Fibroblast of pulmonary artery (primary cell): Measurements from ENCODE around the gene PCNX1.
"Not testable (repeated sequence)": the region's sequence is repeated elsewhere in the genome, so short reads cannot be mapped to it uniquely, and the experiment has no call there.

Source experiments
- DNase-seq: peaks from one replicate; pipeline ENCODE4 v3.0.0-alpha.2; 2010; ENCODE audit warnings: low read depth
- H3K4me3 ChIP-seq: replicated peaks from 2 replicates; pipeline ENCODE4 v1.5.1; 2011; ENCODE audit warnings: low read depth, mild to moderate bottlenecking, control low read depth, low read length, moderate library complexity
- TF ChIP-seq, protein P1 (sequence below): IDR thresholded peaks from 2 replicates; pipeline ENCODE4 v1.5.1; 2011; ENCODE audit warnings: mild to moderate bottlenecking, control low read depth, low read length, inconsistent platforms; ENCODE audit errors: missing control alignments

PCNX1 gene

DNA sequence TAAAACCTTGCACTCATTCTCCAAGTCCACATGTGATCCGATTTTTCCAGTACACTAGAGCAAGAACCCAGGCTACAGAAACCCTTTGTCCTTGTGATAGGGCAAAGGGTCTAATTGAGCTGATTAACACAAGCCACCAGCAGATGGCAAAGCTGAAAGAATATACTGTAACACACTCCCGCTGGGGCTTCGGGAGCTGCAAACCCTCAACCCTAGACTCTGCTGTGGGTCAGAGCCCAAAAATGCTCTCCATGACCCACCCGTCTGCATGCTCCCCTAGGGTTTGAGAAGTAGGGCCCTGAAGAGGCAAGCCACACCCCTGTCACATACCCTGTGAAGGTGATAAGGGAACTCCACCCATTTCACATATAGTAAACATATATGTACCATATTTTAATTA is 33.6 kb upstream of the PCNX1 start:
- no peak overlapping the region for H3K4me3 ChIP-seq
- TF ChIP-seq, protein P1, sequence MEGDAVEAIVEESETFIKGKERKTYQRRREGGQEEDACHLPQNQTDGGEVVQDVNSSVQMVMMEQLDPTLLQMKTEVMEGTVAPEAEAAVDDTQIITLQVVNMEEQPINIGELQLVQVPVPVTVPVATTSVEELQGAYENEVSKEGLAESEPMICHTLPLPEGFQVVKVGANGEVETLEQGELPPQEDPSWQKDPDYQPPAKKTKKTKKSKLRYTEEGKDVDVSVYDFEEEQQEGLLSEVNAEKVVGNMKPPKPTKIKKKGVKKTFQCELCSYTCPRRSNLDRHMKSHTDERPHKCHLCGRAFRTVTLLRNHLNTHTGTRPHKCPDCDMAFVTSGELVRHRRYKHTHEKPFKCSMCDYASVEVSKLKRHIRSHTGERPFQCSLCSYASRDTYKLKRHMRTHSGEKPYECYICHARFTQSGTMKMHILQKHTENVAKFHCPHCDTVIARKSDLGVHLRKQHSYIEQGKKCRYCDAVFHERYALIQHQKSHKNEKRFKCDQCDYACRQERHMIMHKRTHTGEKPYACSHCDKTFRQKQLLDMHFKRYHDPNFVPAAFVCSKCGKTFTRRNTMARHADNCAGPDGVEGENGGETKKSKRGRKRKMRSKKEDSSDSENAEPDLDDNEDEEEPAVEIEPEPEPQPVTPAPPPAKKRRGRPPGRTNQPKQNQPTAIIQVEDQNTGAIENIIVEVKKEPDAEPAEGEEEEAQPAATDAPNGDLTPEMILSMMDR, result no peak
- DNase-seq, result no peak

DNA sequence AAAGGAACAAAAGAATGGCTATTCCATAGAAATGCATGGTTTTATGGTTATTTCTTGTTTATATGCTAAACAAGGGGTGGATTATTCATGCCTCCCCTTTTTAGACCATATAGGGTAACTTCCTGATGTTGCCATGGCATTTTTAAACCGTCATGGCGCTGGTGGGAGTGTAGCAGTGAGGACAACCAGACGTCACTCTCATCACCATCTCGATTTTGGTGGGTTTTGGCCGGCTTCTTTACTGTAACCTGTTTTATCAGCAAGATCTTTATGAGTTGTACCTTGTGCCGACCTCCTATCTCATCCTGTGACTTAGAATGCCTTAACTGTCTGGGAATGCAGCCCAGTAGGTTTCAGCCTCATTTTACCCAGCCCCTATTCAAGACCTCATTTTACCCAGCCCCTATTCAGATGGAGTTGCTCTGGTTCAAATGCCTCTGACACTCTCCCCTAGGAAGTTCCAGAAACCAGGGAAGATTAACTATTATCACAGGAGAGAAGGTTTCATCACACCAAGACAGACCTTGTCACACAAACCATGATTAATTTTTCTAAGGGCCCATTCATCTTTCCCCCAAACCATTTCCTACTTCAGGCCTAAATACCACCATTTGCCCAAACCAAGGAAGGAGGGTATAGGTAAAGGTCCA is 31.3 kb upstream of the PCNX1 start:
- H3K4me3 ChIP-seq, DNase-seq: not testable (repeated sequence)

DNA sequence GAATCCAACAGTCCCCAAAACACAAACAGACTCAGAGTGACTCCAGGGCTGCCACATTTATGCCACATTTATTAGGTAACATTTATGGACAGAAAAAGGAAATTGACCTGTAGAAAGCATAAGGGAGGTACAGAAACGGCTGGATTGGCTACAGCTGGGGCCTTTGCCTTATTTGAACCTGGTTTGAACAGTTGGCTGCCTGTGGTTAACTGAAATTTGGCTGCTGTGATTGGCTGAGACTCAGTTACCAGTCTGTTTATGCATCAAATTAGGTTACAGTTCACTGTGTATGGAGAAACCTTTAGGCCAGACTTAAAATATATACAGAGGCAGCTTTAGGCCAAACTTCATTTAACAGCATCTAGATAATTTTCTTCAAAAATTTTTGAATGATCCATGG is 27.8 kb upstream of the PCNX1 start:
- DNase-seq, result no peak
- no peak overlapping the region for H3K4me3 ChIP-seq
- TF ChIP-seq, protein P1, result no peak

DNA sequence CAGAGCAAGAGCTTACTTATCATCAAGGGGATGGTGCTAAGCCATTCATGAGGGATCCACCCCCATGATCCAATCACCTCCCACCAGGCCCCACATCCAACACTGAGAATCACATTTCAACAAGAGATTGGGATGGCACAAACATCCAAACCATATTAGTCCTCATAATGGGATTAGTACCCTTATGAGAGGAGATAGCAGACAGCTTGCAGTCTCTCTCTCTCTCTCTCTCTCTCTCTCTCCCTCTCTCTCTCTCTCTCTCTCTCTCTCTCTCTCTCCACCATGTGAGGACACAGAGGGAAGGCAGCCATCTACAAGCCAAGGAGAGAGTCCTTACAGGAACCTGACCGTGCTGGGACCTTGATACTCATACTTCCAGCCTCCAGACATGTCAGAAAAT is 26.4 kb upstream of the PCNX1 start:
- not testable (repeated sequence) for H3K4me3 ChIP-seq, DNase-seq

DNA sequence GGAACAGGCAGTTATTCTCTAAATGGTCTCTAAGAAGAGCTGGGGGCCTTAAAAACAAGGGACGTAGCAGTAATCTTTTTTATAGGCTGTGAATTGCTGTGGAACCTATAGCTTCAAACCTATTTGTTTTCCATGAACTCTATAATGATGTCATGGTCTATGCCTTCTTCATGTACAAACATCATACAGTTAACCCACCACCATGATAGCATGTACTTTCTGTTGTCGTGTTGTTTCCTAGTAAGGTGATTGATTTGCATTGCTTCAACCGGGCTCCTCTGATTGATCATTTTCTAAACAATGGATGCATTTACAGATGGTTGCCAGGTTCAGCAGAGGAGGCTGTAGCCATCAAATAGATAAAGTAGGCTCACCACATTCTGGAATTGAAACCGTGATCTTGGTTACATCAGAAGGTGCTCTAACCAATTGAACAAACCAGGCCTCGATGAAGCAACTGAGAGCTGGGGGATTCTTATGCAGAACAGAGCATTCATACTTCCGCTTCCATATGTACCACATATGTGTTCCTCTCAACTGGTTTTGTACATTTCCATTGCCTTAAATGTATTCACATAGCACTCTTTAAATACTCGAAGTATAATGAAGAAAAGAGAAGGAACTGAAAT is 25.6 kb upstream of the PCNX1 start:
- TF ChIP-seq, protein P1, result no peak
- H3K4me3 ChIP-seq, result no peak overlapping the region
- no peak for DNase-seq

DNA sequence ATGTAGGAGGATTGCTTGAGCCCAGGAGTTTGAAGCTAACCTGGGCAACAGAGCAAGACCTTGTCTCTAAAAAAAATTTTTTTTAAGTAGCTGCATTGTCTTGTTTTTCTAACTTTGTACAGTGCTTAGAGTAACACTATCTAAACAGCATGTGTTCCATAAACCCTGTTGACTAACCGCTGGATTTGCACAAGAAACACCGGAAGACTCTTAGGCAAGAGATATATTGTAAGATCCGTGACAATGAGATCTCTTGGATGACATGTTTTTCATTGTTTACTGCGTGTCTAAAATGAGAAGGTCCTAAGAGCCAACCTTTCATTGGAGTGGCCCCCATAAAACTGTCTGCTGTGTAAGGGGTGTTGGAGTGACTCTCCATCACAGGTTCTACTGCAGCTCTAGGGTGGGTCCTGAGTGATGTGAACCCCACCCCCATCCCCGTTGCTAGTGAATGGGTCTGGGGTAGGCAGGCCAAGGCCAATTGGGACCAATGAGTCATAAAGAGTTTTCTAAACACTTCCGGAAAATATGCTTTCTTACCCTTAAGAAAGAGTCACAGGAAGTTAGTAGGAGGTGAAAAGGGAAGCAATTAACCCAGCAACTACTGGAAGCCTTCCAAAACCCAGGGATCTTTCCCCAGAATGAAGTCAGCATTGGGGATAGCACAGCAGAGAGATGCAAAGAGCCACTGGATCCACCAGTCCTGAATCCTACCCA is 24.3 kb upstream of the PCNX1 start:
- H3K4me3 ChIP-seq, result no peak overlapping the region
- TF ChIP-seq, protein P1, result no peak
- peak; percentile 90 for DNase-seq

DNA sequence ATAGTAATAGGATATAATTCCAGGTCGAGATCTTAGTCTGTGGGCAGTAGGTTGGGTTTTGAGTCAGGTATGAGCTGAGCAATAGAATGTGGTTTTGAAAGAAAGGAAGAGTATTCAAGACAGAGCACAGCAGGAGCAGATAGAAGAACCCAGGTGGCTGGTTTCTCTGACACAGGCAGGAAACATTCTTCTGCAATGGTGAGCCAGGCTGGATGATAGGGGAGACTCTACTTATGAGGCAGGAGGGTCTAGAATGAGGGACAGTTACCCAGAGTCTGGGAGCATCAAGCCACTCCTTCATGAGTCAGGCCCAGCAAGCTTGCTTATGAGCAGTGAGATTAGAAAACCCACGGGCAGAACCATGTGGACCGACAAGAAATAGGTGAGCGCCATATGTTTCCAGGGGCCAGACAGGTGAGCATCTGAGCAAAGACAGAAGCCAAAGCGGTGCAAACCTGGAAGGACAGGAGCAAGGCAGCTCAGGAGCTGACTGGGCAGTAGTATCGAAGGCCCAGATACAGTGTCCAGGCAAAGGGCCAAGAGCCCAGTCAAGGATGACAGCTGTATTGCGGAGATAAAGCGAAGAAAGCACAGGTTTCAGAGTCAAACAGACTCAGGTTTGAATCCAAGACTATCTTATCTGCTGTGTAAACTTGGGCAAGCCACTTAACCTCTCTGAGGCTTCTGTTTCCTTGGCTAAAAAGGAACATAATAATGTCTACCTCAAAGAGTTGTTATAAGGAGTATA is 22.5 kb upstream of the PCNX1 start:
- H3K4me3 ChIP-seq, result no peak overlapping the region
- no peak for DNase-seq
- TF ChIP-seq, protein P1, result no peak
